SK-N-SH (cell line): ENCODE results near the gene SCN8A. TPM values are rescaled to one million over a fixed set of nuclear protein-coding genes. Genes with fewer than 3 reads are reported as not detected.
A peak's percentile ranks its signal among the peaks of the same experiment; 100 is the strongest.

Experiments
- CTCF ChIA-PET: fragments of 300-600, 350-600 bp; formaldehyde crosslinking; extraction: SDS; loops from one replicate; lab custom pipeline; 2021; lab: Yijun Ruan, JAX
- POLR2A ChIA-PET: fragments of 350-600 bp; sonication (Branson Sonifier 250); formaldehyde crosslinking; extraction: SDS; loops from one replicate; lab custom pipeline; 2020; ENCODE audit warnings: antibody characterized with exemption, inconsistent platforms; lab: Yijun Ruan, JAX
- DNase-seq: peaks from one replicate; pipeline ENCODE4 v3.0.0; 2012
- H2AFZ ChIP-seq: fragments of 200-600 bp; sonication (generic); 2 replicates; pipeline ENCODE4 v1.8.1; 2016; ENCODE audit warnings: antibody characterized with exemption, mild to moderate bottlenecking, low read depth
- H3F3A ChIP-seq: fragments of 200-600 bp; sonication (generic); replicated peaks from 2 replicates; pipeline ENCODE3; 2016; ENCODE audit warnings: antibody characterized with exemption, mild to moderate bottlenecking; ENCODE audit not compliant: insufficient read depth
- H3K27ac ChIP-seq, 2 experiments: fragments of 200-500 bp in 1 of 2; fragments of 200-600 bp in 1 of 2; sonication (Bioruptor generic) in 1 of 2; sonication (generic), shearing (Covaris generic) in 1 of 2; 2 replicates each; pipeline versions ENCODE4 v1.5.1 to v1.6.1; 2014 to 2016; ENCODE audit warnings: low read depth in 2 of 2, inconsistent platforms in 1 of 2, low read length in 1 of 2, mild to moderate bottlenecking in 1 of 2, mixed read lengths in 1 of 2
- H3K27me3 ChIP-seq: fragments of 200-600 bp; sonication (generic), shearing (Covaris generic); 2 replicates; pipeline ENCODE4 v1.6.1; 2016; ENCODE audit warnings: mixed run types; ENCODE audit not compliant: insufficient read depth
- H3K36me3 ChIP-seq, 2 experiments: fragments of 200-500 bp in 1 of 2; fragments of 200-600 bp in 1 of 2; sonication (Bioruptor generic) in 1 of 2; sonication (generic) in 1 of 2; replicated peaks in 1 of 2; 2 replicates each; pipeline versions ENCODE3 to v1.5.1; 2014 to 2016; ENCODE audit warnings: low read length in 1 of 2, mild to moderate bottlenecking in 1 of 2; ENCODE audit not compliant: insufficient read depth in 2 of 2, control insufficient read depth in 1 of 2
- H3K4me1 ChIP-seq, 2 experiments: fragments of 200-500 bp in 1 of 2; fragments of 200-600 bp in 1 of 2; sonication (Bioruptor generic) in 1 of 2; sonication (generic), shearing (Covaris generic) in 1 of 2; 2 replicates each; pipeline versions ENCODE4 v1.5.1 to v1.6.1; 2014 to 2016; ENCODE audit warnings: low read depth in 1 of 2, low read length in 1 of 2, mixed run types in 1 of 2; ENCODE audit not compliant: insufficient read depth in 2 of 2, control insufficient read depth in 1 of 2
- H3K4me2 ChIP-seq: fragments of 200-600 bp; sonication (generic), shearing (Covaris generic); 2 replicates; pipeline ENCODE4 v1.6.1; 2017; ENCODE audit warnings: mixed run types
- H3K4me3 ChIP-seq, 2 experiments: fragments of 200-500 bp in 1 of 2; fragments of 200-600 bp in 1 of 2; sonication (Bioruptor generic) in 1 of 2; sonication (generic), shearing (Covaris generic) in 1 of 2; 2 replicates each; pipeline versions ENCODE4 v1.5.1 to v1.8.1; 2014 to 2016; ENCODE audit warnings: low read depth in 2 of 2, inconsistent platforms in 1 of 2, low read length in 1 of 2, mild to moderate bottlenecking in 1 of 2, mixed read lengths in 1 of 2, moderate library complexity in 1 of 2
- H3K79me2 ChIP-seq: fragments of 200-600 bp; sonication (generic); 2 replicates; pipeline ENCODE4 v1.8.1; 2017; ENCODE audit warnings: mild to moderate bottlenecking; ENCODE audit not compliant: insufficient read depth
- H3K9ac ChIP-seq: fragments of 200-600 bp; sonication (generic); 2 replicates; pipeline ENCODE4 v1.6.1; 2017; ENCODE audit warnings: mixed run types
- H3K9me2 ChIP-seq: fragments of 200-600 bp; sonication (generic); 2 replicates; pipeline ENCODE4 v1.6.1; 2017; ENCODE audit warnings: mixed run types
- H3K9me3 ChIP-seq: fragments of 200-600 bp; sonication (generic); 2 replicates; pipeline ENCODE4 v1.6.1; 2017; ENCODE audit warnings: mixed run types, mild to moderate bottlenecking, moderate library complexity
- H4K20me1 ChIP-seq: fragments of 200-600 bp; sonication (generic); 2 replicates; pipeline ENCODE4 v1.6.1; 2017; ENCODE audit warnings: mild to moderate bottlenecking, mixed run types; ENCODE audit not compliant: insufficient read depth
- CHD2 ChIP-seq: fragments of 150-350 bp; IDR thresholded peaks from 2 replicates; pipeline ENCODE4 v1.6.1; 2018; ENCODE audit warnings: low read length; ENCODE audit not compliant: partially characterized antibody
- EZH2phosphoT487 ChIP-seq: fragments of 200-600 bp; sonication (generic); IDR thresholded peaks from 2 replicates; pipeline ENCODE4 v1.6.1; 2017; ENCODE audit warnings: low read depth, mixed run types, mild to moderate bottlenecking, antibody characterized with exemption, moderate library complexity, borderline replicate concordance
- FOSL2 ChIP-seq: IDR thresholded peaks from 2 replicates; pipeline ENCODE4 v1.4.0; 2012; ENCODE audit warnings: low read depth, mild to moderate bottlenecking, moderate library complexity, borderline replicate concordance
- MXI1 ChIP-seq: IDR thresholded peaks from 2 replicates; pipeline ENCODE4 v1.6.1; 2012; ENCODE audit warnings: mild to moderate bottlenecking, low read depth, low read length, improper control_type of control experiment
- NFIC ChIP-seq: IDR thresholded peaks from 2 replicates; pipeline ENCODE4 v1.4.0; 2012; ENCODE audit warnings: borderline replicate concordance
- RAD21 ChIP-seq: IDR thresholded peaks from 2 replicates; pipeline ENCODE4 v1.6.1; 2012; ENCODE audit warnings: mild to moderate bottlenecking, low read length
- SMC3 ChIP-seq: IDR thresholded peaks from 2 replicates; pipeline ENCODE4 v1.6.1; 2012; ENCODE audit warnings: low read depth, low read length, improper control_type of control experiment
- TAF1 ChIP-seq: IDR thresholded peaks from 2 replicates; pipeline ENCODE4 v1.6.1; 2012; ENCODE audit warnings: low read depth, mild to moderate bottlenecking, low read length, moderate library complexity, borderline replicate concordance
- YY1 ChIP-seq: IDR thresholded peaks from 2 replicates; pipeline ENCODE4 v1.4.0; 2012; ENCODE audit warnings: low read depth, mild to moderate bottlenecking
- ZBTB33 ChIP-seq: IDR thresholded peaks from 2 replicates; pipeline ENCODE4 v1.4.0; 2012; ENCODE audit warnings: low read depth, borderline replicate concordance
- WGBS: methylation state at CpG from one replicate; pipeline ENCODE4 v1.1.6; 2017; ENCODE audit warnings: low lambda C conversion rate; 5-methylcytosine and 5-hydroxymethylcytosine counted together
- polyA plus RNA-seq, 3 experiments: library from polyadenylated mRNA; depleted of rRNA; stranded (reverse); fragments of >200 nt; gene quantifications; 2 replicates each; pipeline ENCODE4 v1.2.3, GENCODE V29; 2012
- TF ChIP-seq, protein P1 (sequence below): fragments of 200-600 bp; sonication (generic); IDR thresholded peaks from 2 replicates; pipeline ENCODE4 v1.6.1; 2017; ENCODE audit warnings: antibody characterized with exemption, mild to moderate bottlenecking, moderate library complexity
- TF ChIP-seq, protein P2 (sequence below): IDR thresholded peaks from 2 replicates; pipeline ENCODE4; 2012
- TF ChIP-seq, protein P3 (sequence below): IDR thresholded peaks from 2 replicates; pipeline ENCODE4 v1.4.0; 2012; ENCODE audit warnings: low read depth, borderline replicate concordance
- TF ChIP-seq, protein P4 (sequence below): IDR thresholded peaks from 2 replicates; pipeline ENCODE4 v1.4.0; 2012; ENCODE audit warnings: low read depth
- TF ChIP-seq, protein P5 (sequence below): IDR thresholded peaks from 2 replicates; pipeline ENCODE4 v1.6.1; 2012; ENCODE audit warnings: mild to moderate bottlenecking, low read depth, low read length, moderate library complexity

SCN8A gene
- polyA plus RNA-seq, 1 of the 3 experiments (the other 2 are of a cell fraction) = 7.1 TPM

DNA sequence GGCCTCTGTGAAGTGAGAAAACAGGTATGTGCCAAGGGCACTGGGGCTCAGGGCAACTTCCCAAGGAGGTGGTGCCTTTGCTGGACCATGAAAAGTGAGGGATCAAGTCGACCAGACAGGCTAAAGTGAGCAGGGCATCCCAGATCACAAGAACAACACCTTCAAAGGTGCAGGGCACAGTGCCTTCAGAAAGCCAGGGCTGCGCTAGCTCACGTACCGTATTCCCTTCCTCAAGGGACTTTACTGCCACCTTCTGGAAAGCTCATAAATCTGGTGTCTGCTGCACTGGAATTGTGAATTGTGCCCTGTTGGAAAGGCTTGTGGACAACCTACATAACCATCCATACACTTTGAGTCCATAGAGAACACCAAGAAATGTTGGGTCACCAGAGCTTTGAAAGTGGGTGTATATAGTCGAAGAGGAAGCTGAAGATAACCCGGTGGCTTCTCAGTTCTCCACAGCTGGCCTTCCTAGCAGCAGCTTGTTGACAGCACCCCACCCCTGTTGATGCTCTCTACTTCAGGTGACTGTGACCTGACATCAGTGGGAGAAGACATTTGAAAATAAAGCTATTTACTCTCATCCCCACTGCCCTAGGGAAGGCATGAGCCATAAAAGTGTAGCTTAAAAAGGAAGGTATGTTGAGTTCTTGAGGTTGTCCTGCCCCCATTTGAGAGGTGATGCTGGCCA, 233.0 kb downstream of the SCN8A start:
- ChIA-PET POLR2A (interaction anchor here (0.9 kb wide), 1 partner anchor 21 kb away, joined by 4 read pairs; no protein-coding TSS in a partner anchor), CTCF (interaction anchor here (0.7 to 4.9 kb wide), 28 partner anchors 9 to 407 kb away, joined by 3 to 46 read pairs (median 6); partner anchors contain the start of gene SLC4A8)
- H3K4me2 ChIP-seq = no peak overlapping the region
- H3K36me3 ChIP-seq = no peaks in the 10 kb centered on the region
- H3K27ac ChIP-seq = no peak overlapping the region
- TF ChIP-seq RAD21 = peak; percentile 78
- TF ChIP-seq, protein P1, sequence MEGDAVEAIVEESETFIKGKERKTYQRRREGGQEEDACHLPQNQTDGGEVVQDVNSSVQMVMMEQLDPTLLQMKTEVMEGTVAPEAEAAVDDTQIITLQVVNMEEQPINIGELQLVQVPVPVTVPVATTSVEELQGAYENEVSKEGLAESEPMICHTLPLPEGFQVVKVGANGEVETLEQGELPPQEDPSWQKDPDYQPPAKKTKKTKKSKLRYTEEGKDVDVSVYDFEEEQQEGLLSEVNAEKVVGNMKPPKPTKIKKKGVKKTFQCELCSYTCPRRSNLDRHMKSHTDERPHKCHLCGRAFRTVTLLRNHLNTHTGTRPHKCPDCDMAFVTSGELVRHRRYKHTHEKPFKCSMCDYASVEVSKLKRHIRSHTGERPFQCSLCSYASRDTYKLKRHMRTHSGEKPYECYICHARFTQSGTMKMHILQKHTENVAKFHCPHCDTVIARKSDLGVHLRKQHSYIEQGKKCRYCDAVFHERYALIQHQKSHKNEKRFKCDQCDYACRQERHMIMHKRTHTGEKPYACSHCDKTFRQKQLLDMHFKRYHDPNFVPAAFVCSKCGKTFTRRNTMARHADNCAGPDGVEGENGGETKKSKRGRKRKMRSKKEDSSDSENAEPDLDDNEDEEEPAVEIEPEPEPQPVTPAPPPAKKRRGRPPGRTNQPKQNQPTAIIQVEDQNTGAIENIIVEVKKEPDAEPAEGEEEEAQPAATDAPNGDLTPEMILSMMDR = peak; percentile 70
- TF ChIP-seq MXI1 = no peak
- TF ChIP-seq SMC3 = peak; percentile 75
- TF ChIP-seq, protein P2, sequence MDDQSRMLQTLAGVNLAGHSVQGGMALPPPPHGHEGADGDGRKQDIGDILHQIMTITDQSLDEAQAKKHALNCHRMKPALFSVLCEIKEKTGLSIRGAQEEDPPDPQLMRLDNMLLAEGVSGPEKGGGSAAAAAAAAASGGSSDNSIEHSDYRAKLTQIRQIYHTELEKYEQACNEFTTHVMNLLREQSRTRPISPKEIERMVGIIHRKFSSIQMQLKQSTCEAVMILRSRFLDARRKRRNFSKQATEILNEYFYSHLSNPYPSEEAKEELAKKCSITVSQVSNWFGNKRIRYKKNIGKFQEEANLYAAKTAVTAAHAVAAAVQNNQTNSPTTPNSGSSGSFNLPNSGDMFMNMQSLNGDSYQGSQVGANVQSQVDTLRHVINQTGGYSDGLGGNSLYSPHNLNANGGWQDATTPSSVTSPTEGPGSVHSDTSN = no peak
- DNase-seq = peak; percentile 66
- no peak overlapping the region for H2AFZ ChIP-seq
- H3K4me3 ChIP-seq = no peak overlapping the region
- peaks cover 23% of the 10 kb centered on the region for H3F3A ChIP-seq
- 27% methylated on average over 6 of the region's 6 CpGs for WGBS
- H3K9me2 ChIP-seq = no peaks in the 10 kb centered on the region
- H3K9ac ChIP-seq = no peak overlapping the region
- no peaks in the 10 kb centered on the region for H3K9me3 ChIP-seq
- H4K20me1 ChIP-seq = no peaks in the 10 kb centered on the region
- no peaks in the 10 kb centered on the region for H3K27me3 ChIP-seq
- H3K4me1 ChIP-seq = peaks cover 8 to 23% of the 10 kb centered on the region in 2 experiments; a peak in 2 of 4 replicates
- H3K79me2 ChIP-seq = no peaks in the 10 kb centered on the region

DNA sequence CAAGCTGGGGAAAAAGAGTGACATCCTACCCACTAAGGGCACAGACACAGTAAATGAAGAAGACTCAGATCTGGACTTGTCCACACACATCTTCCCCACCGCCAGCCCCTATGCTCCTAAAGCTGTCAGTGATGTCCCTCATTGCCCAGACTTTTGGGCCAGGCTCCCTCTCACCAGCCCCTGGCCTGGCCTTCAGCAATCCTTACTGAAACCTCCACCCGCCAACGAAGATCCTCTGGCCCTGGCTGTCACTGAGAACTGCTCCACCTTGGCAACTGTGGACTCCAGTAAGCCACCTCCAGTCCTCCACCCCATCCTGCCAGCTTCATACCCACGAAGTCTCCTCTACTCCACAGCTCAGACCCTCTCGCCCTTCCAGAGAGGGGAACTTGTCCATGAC, 234.2 kb downstream of the SCN8A start:
- no peak overlapping the region for H3K9ac ChIP-seq
- TF ChIP-seq SMC3 (no peak), TAF1 (no peak), ZBTB33 (no peak), YY1 (no peak), CHD2 (no peak), FOSL2 (no peak), NFIC (no peak), EZH2phosphoT487 (no peak), MXI1 (no peak)
- TF ChIP-seq, protein P3, sequence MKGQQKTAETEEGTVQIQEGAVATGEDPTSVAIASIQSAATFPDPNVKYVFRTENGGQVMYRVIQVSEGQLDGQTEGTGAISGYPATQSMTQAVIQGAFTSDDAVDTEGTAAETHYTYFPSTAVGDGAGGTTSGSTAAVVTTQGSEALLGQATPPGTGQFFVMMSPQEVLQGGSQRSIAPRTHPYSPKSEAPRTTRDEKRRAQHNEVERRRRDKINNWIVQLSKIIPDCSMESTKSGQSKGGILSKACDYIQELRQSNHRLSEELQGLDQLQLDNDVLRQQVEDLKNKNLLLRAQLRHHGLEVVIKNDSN = no peak
- TF ChIP-seq, protein P4, sequence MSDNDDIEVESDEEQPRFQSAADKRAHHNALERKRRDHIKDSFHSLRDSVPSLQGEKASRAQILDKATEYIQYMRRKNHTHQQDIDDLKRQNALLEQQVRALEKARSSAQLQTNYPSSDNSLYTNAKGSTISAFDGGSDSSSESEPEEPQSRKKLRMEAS = no peak
- TF ChIP-seq, protein P5, sequence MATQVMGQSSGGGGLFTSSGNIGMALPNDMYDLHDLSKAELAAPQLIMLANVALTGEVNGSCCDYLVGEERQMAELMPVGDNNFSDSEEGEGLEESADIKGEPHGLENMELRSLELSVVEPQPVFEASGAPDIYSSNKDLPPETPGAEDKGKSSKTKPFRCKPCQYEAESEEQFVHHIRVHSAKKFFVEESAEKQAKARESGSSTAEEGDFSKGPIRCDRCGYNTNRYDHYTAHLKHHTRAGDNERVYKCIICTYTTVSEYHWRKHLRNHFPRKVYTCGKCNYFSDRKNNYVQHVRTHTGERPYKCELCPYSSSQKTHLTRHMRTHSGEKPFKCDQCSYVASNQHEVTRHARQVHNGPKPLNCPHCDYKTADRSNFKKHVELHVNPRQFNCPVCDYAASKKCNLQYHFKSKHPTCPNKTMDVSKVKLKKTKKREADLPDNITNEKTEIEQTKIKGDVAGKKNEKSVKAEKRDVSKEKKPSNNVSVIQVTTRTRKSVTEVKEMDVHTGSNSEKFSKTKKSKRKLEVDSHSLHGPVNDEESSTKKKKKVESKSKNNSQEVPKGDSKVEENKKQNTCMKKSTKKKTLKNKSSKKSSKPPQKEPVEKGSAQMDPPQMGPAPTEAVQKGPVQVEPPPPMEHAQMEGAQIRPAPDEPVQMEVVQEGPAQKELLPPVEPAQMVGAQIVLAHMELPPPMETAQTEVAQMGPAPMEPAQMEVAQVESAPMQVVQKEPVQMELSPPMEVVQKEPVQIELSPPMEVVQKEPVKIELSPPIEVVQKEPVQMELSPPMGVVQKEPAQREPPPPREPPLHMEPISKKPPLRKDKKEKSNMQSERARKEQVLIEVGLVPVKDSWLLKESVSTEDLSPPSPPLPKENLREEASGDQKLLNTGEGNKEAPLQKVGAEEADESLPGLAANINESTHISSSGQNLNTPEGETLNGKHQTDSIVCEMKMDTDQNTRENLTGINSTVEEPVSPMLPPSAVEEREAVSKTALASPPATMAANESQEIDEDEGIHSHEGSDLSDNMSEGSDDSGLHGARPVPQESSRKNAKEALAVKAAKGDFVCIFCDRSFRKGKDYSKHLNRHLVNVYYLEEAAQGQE = no peak

More for the DNA sequence above, 234.2 kb downstream of the SCN8A start:
- 80% methylated on average over 5 of the region's 5 CpGs for WGBS
- H3K9me3 ChIP-seq = no peaks in the 10 kb centered on the region
- no peak overlapping the region for H2AFZ ChIP-seq
- H3K27ac ChIP-seq = no peak overlapping the region
- no peak overlapping the region for H3K4me3 ChIP-seq
- no peaks in the 10 kb centered on the region for H3K27me3 ChIP-seq
- ChIA-PET CTCF (interaction anchor here (1.7 to 4.9 kb wide), 6 partner anchors 12 to 233 kb away, joined by 7 to 46 read pairs (median 18); a partner anchor contains a TSS), POLR2A (interaction anchor here (1.3 kb wide), 1 partner anchor 50 kb away, joined by 3 read pairs; no protein-coding TSS in a partner anchor)
- no peaks in the 10 kb centered on the region for H4K20me1 ChIP-seq
- no peaks in the 10 kb centered on the region for H3K9me2 ChIP-seq
- DNase-seq = no peak
- H3K4me2 ChIP-seq = no peak overlapping the region
- no peaks in the 10 kb centered on the region for H3K36me3 ChIP-seq
- H3K4me1 ChIP-seq = peaks cover 0 to 18% of the 10 kb centered on the region in 2 experiments; a peak in 2 of 4 replicates
- no peaks in the 10 kb centered on the region for H3K79me2 ChIP-seq
- peaks cover 11% of the 10 kb centered on the region for H3F3A ChIP-seq
